K562 (cell line): ENCODE data around the gene MRPL22. TPM values are rescaled to one million over a fixed set of nuclear protein-coding genes. Genes with fewer than 3 reads are reported as not detected.

Experiments used
- ATF6 ChIP-seq: sonication (generic); formaldehyde crosslinking; IDR thresholded peaks from 2 replicates; pipeline ENCODE4 v1.4.0; 2020; ENCODE audit warnings: mild to moderate bottlenecking, missing genetic modification reagents
- CBX3 ChIP-seq, 2 experiments: IDR thresholded peaks; 1 replicate in 1 of 2; 2 replicates in 1 of 2; pipeline ENCODE4 v1.6.1; 2012; ENCODE audit warnings: inconsistent platforms in 2 of 2, low read length in 2 of 2, borderline replicate concordance in 1 of 2, control low read depth in 1 of 2
- HDAC1 ChIP-seq, 2 experiments: fragments of 450-650 bp; IDR thresholded peaks; 2 replicates each; pipeline ENCODE4 v1.6.1; 2016 to 2017; ENCODE audit warnings: inconsistent platforms in 1 of 2, mild to moderate bottlenecking in 1 of 2, moderate library complexity in 1 of 2
- HNRNPLL ChIP-seq: fragments of 200-400 bp; formaldehyde crosslinking; IDR thresholded peaks from 2 replicates; pipeline ENCODE4 v1.6.1; 2017; ENCODE audit warnings: low read length, low read depth, mild to moderate bottlenecking; ENCODE audit not compliant: poor library complexity, severe bottlenecking
- MXD1 ChIP-seq: fragments of 250-450 bp; sonication (Bioruptor Pico); IDR thresholded peaks from 2 replicates; pipeline ENCODE4 v1.8.0; 2021; ENCODE audit warnings: borderline replicate concordance, mild to moderate bottlenecking, moderate library complexity; ENCODE audit not compliant: poor library complexity, severe bottlenecking
- PURB ChIP-seq: sonication (generic); formaldehyde crosslinking; IDR thresholded peaks from 2 replicates; pipeline ENCODE4 v1.9.0; 2021; ENCODE audit warnings: low read depth, mild to moderate bottlenecking, missing genetic modification reagents
- SMARCC2 ChIP-seq: fragments of 450-650 bp; IDR thresholded peaks from 2 replicates; pipeline ENCODE4 v1.6.1; 2017; ENCODE audit warnings: antibody characterized with exemption, moderate library complexity, mild to moderate bottlenecking, low read depth
- USF2 ChIP-seq: sonication (generic); formaldehyde crosslinking; IDR thresholded peaks from 2 replicates; pipeline ENCODE4 v1.5.0; 2020; ENCODE audit warnings: missing genetic modification reagents
- ZNF184 ChIP-seq: sonication (generic); formaldehyde crosslinking; IDR thresholded peaks from 2 replicates; pipeline ENCODE4 v1.5.0; 2020; ENCODE audit warnings: missing genetic modification reagents
- ZNF395 ChIP-seq: fragments of 200-800 bp; sonication (Bioruptor generic); IDR thresholded peaks from 2 replicates; pipeline ENCODE4 v1.6.1; 2017; ENCODE audit warnings: missing genetic modification characterization, missing compliant biosample characterization
- ZNF644 ChIP-seq: fragments of 200-800 bp; sonication (Bioruptor generic); IDR thresholded peaks from 2 replicates; pipeline ENCODE4 v1.6.1; 2016; ENCODE audit warnings: low read depth, missing genetic modification characterization, missing compliant biosample characterization
- polyA plus RNA-seq, 8 experiments: library from polyadenylated mRNA; depleted of rRNA in 4 of 8; stranded (reverse) in 5 of 8; unstranded in 3 of 8; fragments of >200 nt; fragmentation: Nextera tagmentation in 2 of 8; fragmentation: Illumina TruSeq in 1 of 8; extraction: Ambion mirVana in 2 of 8; extraction: Trizol in 1 of 8; gene quantifications; 2 replicates each; pipeline versions ENCODE4 v1.2.1 to v1.2.3, GENCODE V29; 2011 to 2014; ENCODE audit warnings: inconsistent platforms in 1 of 8, missing spikeins in 1 of 8
- total RNA-seq, 7 experiments: library from RNA; depleted of rRNA in 6 of 7; stranded (reverse); fragments of >200 nt in 6 of 7; fragmentation: Illumina TruSeq in 2 of 7; extraction: Trizol in 2 of 7; gene quantifications; 2 replicates each; pipeline versions ENCODE4 v1.2.1 to v1.2.3, GENCODE V29; 2011 to 2021; ENCODE audit warnings: low replicate concordance in 1 of 7

MRPL22 gene
- total and polyA plus RNA-seq, 9 of the 15 experiments (the other 6 are each of a cell fraction or from before 2014, with no cell fraction given) = 41.1 to 424 (median 102) TPM

GRCh38 chr5:154993461-154993860, 52.6 kb downstream of the MRPL22 start (continued):
- TF ChIP-seq USF2 (CRISPR knock-in tag) = no peak
- no peak for TF ChIP-seq MXD1 (CRISPR knock-in tag)
- TF ChIP-seq SMARCC2 = no peak
- TF ChIP-seq PURB = no peak
- no peak for TF ChIP-seq ATF6 (CRISPR knock-in tag)
- TF ChIP-seq HDAC1 (IDR thresholded peaks at IDR 0.05) = no peak
- TF ChIP-seq ZNF395 (CRISPR knock-in tag) = no peak
- no peak for TF ChIP-seq CBX3 (IDR thresholded peaks at IDR 0.05; ENCODE audit: borderline replicate concordance in 1 of 2, low read length in 2 of 2)
- no peak for TF ChIP-seq ZNF644 (tag)
- no peak for TF ChIP-seq ZNF184 (CRISPR knock-in tag)
- TF ChIP-seq HNRNPLL = no peak
- TF ChIP-seq, all 486 proteins: peak for 0
